Measurements from ENCODE around the gene SLC9A7.

Gene SLC9A7

DNA sequence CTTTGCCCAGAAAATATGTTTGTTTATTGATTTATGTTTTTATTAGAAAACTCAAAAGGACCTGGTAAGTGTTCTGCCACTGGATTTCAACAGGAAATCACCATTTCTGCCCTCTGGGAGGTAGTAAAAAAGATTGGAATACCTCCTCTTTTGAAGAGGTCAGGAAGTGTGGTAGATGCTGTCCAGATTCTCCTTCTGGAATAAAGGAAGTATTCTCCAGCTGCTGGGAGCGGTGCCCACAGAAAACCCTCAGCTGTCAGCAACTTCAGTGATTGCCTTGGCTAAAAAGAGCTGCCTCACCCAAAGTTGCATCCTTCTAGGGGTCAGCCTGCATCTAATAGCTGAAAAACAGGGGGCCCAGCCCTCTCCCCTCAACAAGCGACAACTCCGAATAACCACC lies 199.9 kb downstream of the SLC9A7 start:
- Histone ChIP-seq H3K36me3 (ENCODE audit: insufficient read depth) (no peaks in the 10 kb centered on the region), H3K27me3 (ENCODE audit: insufficient read depth, low read depth) (no peaks in the 10 kb centered on the region), H3K4me3 (IDR thresholded peaks at IDR 0.05; ENCODE audit: insufficient read depth, low read depth, low read length) (no peak overlapping the region), H3K79me2 (ENCODE audit: insufficient read depth, low read depth) (no peaks in the 10 kb centered on the region), H2AFZ (ENCODE audit: low read depth) (no peak overlapping the region), H4K20me1 (ENCODE audit: insufficient read depth) (no peaks in the 10 kb centered on the region), H3K4me1 (ENCODE audit: low read depth, poor library complexity, severe bottlenecking) (peaks cover 24% of the 10 kb centered on the region), H3K9ac (no peak overlapping the region), H3K4me2 (no peak overlapping the region), H3K27ac (no peak overlapping the region)
- TF ChIP-seq, protein P1, sequence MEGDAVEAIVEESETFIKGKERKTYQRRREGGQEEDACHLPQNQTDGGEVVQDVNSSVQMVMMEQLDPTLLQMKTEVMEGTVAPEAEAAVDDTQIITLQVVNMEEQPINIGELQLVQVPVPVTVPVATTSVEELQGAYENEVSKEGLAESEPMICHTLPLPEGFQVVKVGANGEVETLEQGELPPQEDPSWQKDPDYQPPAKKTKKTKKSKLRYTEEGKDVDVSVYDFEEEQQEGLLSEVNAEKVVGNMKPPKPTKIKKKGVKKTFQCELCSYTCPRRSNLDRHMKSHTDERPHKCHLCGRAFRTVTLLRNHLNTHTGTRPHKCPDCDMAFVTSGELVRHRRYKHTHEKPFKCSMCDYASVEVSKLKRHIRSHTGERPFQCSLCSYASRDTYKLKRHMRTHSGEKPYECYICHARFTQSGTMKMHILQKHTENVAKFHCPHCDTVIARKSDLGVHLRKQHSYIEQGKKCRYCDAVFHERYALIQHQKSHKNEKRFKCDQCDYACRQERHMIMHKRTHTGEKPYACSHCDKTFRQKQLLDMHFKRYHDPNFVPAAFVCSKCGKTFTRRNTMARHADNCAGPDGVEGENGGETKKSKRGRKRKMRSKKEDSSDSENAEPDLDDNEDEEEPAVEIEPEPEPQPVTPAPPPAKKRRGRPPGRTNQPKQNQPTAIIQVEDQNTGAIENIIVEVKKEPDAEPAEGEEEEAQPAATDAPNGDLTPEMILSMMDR (conservative IDR thresholded peaks at IDR 0.05; ENCODE audit: low read depth, low read length): no peak

DNA sequence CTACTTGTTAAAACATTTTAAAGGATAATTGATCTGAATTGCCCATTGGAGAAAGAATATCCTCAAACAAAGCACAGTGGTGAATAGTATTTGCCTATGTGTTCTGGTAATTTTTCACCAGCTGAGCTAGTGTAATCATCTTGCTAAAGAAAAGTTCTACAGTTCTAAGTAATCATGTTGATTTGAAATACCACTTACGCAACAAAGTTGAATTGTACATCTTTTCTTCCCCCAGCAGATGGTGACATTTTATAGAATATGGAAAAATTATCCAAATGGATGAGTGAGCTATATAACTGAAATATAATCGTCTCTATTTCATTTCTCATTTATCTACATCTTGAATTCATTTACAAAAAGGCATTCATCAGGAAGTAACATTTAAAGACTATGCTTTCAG lies 204.0 kb downstream of the SLC9A7 start:
- H3K79me2 ChIP-seq (ENCODE audit: insufficient read depth, low read depth): no peaks in the 10 kb centered on the region
- no peak overlapping the region for H3K9ac ChIP-seq
- no peaks in the 10 kb centered on the region for H3K27me3 ChIP-seq (ENCODE audit: insufficient read depth, low read depth)
- no peaks in the 10 kb centered on the region for H4K20me1 ChIP-seq (ENCODE audit: insufficient read depth)
- no peaks in the 10 kb centered on the region for H3K4me1 ChIP-seq (ENCODE audit: low read depth, poor library complexity, severe bottlenecking)
- H3K4me2 ChIP-seq: no peak overlapping the region
- H3K27ac ChIP-seq: no peak overlapping the region
- H3K36me3 ChIP-seq (ENCODE audit: insufficient read depth): no peaks in the 10 kb centered on the region
- TF ChIP-seq, protein P1 (conservative IDR thresholded peaks at IDR 0.05; ENCODE audit: low read depth, low read length): no peak
- no peak overlapping the region for H2AFZ ChIP-seq (ENCODE audit: low read depth)
- H3K4me3 ChIP-seq (IDR thresholded peaks at IDR 0.05; ENCODE audit: insufficient read depth, low read depth, low read length): no peak overlapping the region

DNA sequence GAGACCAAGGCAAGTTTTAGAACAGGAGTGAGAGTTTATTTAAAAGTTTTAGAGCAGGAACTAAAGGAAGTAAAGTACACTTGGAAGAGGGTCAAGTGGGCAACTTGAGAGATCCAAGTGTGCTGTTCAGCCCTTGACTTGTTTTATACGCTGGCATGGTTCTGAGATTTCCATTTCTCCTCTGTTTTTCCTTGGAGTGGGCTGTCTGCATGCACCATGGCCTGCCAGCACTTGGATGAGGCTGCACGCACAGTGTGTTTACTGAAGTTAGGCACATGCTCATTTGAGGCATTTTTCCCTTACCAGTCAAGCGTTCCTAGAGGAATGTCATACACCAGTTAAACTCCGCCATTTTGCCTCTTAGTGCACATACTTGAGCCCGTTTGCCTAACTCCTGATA lies 205.0 kb downstream of the SLC9A7 start:
- H3K4me2 ChIP-seq: no peak overlapping the region
- no peaks in the 10 kb centered on the region for H3K4me1 ChIP-seq (ENCODE audit: low read depth, poor library complexity, severe bottlenecking)
- H2AFZ ChIP-seq (ENCODE audit: low read depth): no peak overlapping the region
- H3K36me3 ChIP-seq (ENCODE audit: insufficient read depth): no peaks in the 10 kb centered on the region
- no peak overlapping the region for H3K9ac ChIP-seq
- no peaks in the 10 kb centered on the region; the same call in 1 of the 2 replicates for H3K79me2 ChIP-seq (ENCODE audit: insufficient read depth, low read depth)
- no peak overlapping the region for H3K27ac ChIP-seq
- TF ChIP-seq, protein P1 (conservative IDR thresholded peaks at IDR 0.05; ENCODE audit: low read depth, low read length): no peak
- H4K20me1 ChIP-seq (ENCODE audit: insufficient read depth): no peaks in the 10 kb centered on the region
- H3K4me3 ChIP-seq (IDR thresholded peaks at IDR 0.05; ENCODE audit: insufficient read depth, low read depth, low read length): no peak overlapping the region
- H3K27me3 ChIP-seq (ENCODE audit: insufficient read depth, low read depth): no peaks in the 10 kb centered on the region

DNA sequence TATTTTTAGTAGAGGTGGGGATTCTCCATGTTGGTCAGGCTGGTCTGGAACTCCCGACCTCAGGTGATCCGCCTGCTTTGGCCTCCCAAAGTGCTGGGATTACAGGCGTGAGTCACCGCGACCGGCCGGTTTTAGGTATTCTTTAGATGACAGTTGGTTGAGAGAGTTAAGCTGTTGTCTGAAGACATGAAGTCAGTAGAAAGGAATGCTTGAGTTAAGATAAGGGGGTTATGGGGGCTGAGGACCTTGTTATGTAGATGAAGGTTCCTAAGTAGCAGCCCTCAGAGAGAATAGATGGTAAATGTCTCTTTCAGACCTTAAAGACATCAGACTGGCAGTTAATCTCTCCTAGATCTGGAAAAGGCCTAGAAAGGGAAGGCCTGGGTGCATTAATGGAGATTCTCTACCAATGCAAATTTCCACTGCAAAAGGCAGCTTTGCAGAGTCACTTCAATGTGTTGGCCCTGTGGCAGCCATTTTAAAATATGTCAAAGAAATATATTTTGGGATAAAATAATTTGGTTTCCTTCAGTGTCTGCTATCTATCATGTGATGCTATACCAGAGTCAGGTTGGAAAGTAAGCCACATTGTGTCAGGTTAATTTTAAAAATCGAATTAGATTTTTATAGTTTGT lies 207.3 kb downstream of the SLC9A7 start:
- H3K27ac ChIP-seq: no peak overlapping the region

More for the DNA sequence above, 207.3 kb downstream of the SLC9A7 start:
- Histone ChIP-seq H3K4me2 (no peak overlapping the region), H3K4me1 (ENCODE audit: low read depth, poor library complexity, severe bottlenecking) (peaks cover 4% of the 10 kb centered on the region), H3K27me3 (ENCODE audit: insufficient read depth, low read depth) (no peaks in the 10 kb centered on the region), H3K4me3 (IDR thresholded peaks at IDR 0.05; ENCODE audit: insufficient read depth, low read depth, low read length) (no peak overlapping the region), H2AFZ (ENCODE audit: low read depth) (no peak overlapping the region), H4K20me1 (ENCODE audit: insufficient read depth) (no peaks in the 10 kb centered on the region), H3K9ac (no peak overlapping the region), H3K79me2 (ENCODE audit: insufficient read depth, low read depth) (peaks cover 18% of the 10 kb centered on the region), H3K36me3 (ENCODE audit: insufficient read depth) (no peaks in the 10 kb centered on the region)
- TF ChIP-seq, protein P1 (conservative IDR thresholded peaks at IDR 0.05; ENCODE audit: low read depth, low read length): no peak

Data from KMS-11 (cell line).